Upper lobe of right lung (tissue), 1 donor: Measurements from ENCODE around the gene WASL. TPM values are rescaled to one million over a fixed set of nuclear protein-coding genes. Genes with fewer than 3 reads are reported as not detected.
"Not testable (repeated sequence)": the region's sequence is repeated elsewhere in the genome, so short reads cannot be mapped to it uniquely, and the experiment has no call there.

ENCODE experiments used
- ATAC-seq: fragments of 200-7000 bp; cut with Tn5 transposase; one replicate; pipeline ENCODE4 v1.9.1; 2020; ENCODE audit warnings: mild to moderate bottlenecking, moderate library complexity
- DNase-seq: peaks from one replicate; pipeline ENCODE4 v3.0.0-alpha.2; 2020
- H3K27ac ChIP-seq: fragments of 200-600 bp; one replicate; pipeline ENCODE4 v1.8.0; 2022
- H3K27me3 ChIP-seq: fragments of 200-600 bp; one replicate; pipeline ENCODE4 v1.8.0; 2022; ENCODE audit warnings: mild to moderate bottlenecking
- H3K36me3 ChIP-seq: fragments of 200-600 bp; one replicate; pipeline ENCODE4 v1.8.0; 2022
- H3K4me1 ChIP-seq: fragments of 200-600 bp; one replicate; pipeline ENCODE4 v1.8.0; 2022
- H3K4me3 ChIP-seq: fragments of 200-600 bp; one replicate; pipeline ENCODE4 v1.8.0; 2022; ENCODE audit warnings: mild to moderate bottlenecking
- H3K9me3 ChIP-seq: fragments of 200-600 bp; one replicate; pipeline ENCODE4 v1.8.0; 2022
- CTCF ChIP-seq: fragments of 200-600 bp; IDR thresholded peaks from one replicate; pipeline ENCODE4 v1.8.0; 2022; ENCODE audit warnings: antibody characterized with exemption
- intact Hi-C: fragments of 100-400 bp; cut with DNase I; formaldehyde crosslinking; loops from one replicate; pipeline ENCODE4 v1.11.0; 2022
- total RNA-seq: library from RNA; stranded (reverse); fragmentation: NEBNext Ultra II Directional; extraction: Animal tissue kit (Norgen Biotek cat#: 25700); gene quantifications from one replicate; pipeline ENCODE4 v1.2.1, GENCODE V29; 2021
- donor health status: DM: no; HTN: yes; CAD: no; lungs with severe emphysema.

WASL gene
- total RNA-seq, 1 donor from 2014 or later = 40.0 TPM

GRCh38 chr7:123723913-123724312, 24.9 kb downstream of the WASL start:
- ATAC-seq (no peak), DNase-seq (no peak)
- no peak overlapping the region for H3K4me3 ChIP-seq
- no peaks in the 10 kb centered on the region for H3K36me3 ChIP-seq
- intact Hi-C loops = no loop called here
- peaks cover 54% of the 10 kb centered on the region for H3K4me1 ChIP-seq
- H3K27ac ChIP-seq = no peak overlapping the region
- no peaks in the 10 kb centered on the region for H3K9me3 ChIP-seq
- no peak for TF ChIP-seq CTCF
- H3K27me3 ChIP-seq = no peaks in the 10 kb centered on the region

DNA sequence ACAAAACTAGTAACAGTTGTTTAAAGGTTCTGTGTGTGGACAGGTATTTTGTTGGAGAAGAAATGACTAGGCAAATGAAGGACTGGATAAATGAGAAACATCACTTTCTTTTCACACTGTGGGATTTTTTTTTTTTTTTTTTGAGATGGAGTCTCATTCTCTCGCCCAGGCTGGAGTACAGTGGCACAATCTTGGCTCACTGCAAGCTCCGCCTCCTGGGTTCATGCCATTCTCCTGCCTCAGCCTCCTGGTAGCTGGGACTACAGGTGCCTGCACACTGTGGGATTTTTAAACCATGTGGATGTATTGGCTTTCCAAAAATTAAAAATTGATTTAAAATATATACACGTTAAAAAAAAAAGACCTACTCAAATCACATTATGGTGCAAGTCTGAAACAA, 28.3 kb downstream of the WASL start:
- not testable (repeated sequence) for ATAC-seq
- H3K4me1 ChIP-seq = peaks cover 36% of the 10 kb centered on the region

GRCh38 chr7:123719197-123719721, 29.5 kb downstream of the WASL start:
- no peaks in the 10 kb centered on the region for H3K27me3 ChIP-seq
- H3K36me3 ChIP-seq = no peaks in the 10 kb centered on the region
- TF ChIP-seq CTCF = no peak
- ATAC-seq (peak; percentile 86), DNase-seq (no peak)
- intact Hi-C loops = no loop called here
- no peaks in the 10 kb centered on the region for H3K9me3 ChIP-seq
- H3K27ac ChIP-seq = peak overlapping the region; percentile 12
- H3K4me3 ChIP-seq = no peak overlapping the region
- H3K4me1 ChIP-seq = peaks cover 29% of the 10 kb centered on the region

More for the DNA sequence above, 28.3 kb downstream of the WASL start:
- H3K27me3 ChIP-seq, H3K4me3 ChIP-seq, DNase-seq, H3K9me3 ChIP-seq, H3K27ac ChIP-seq, H3K36me3 ChIP-seq, intact Hi-C loops: not testable (repeated sequence)

DNA sequence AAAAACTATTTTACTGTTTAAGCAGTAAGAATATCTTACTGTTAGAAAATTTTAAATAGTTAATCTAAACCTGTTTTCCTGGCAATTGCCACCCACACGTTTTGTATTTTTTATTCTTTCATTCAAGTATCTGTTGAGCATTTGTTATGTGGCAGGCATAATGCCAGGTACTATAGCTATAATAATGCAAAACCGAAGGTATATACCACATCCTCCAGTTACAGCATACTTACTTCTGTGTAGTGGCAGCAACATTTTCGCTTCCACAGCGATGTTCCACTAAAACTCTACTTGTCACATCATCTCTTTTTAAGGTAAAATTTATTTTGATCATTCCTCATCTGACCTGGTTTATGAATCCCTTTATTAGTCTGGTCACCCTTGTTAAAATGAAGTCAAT, 30.0 kb downstream of the WASL start:
- TF ChIP-seq CTCF = no peak
- Histone ChIP-seq H3K9me3 (no peaks in the 10 kb centered on the region), H3K27me3 (no peaks in the 10 kb centered on the region), H3K36me3 (no peaks in the 10 kb centered on the region), H3K27ac (no peak overlapping the region), H3K4me1 (peaks cover 25% of the 10 kb centered on the region), H3K4me3 (no peak overlapping the region)
- ATAC-seq (no peak), DNase-seq (no peak)
- intact Hi-C loops = no loop called here

DNA sequence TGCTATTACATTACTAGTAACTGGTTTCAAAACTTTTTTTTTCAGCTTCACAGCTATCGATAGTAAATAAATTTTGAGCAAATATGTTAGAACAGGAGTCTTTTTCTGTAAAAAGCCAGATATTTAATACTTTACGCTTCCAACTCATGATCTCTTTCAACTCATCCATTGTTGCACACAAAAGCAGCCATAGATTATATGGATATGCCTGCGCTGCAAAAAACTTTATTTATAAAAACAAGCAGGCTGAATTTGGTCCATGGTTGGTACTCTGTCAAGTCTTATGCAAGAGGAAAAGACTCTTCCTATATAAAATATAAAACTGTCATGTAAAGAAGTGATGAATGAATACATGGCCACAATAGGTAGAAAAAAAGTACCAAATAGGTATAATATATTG, 31.1 kb downstream of the WASL start:
- H3K27ac ChIP-seq = no peak overlapping the region
- H3K9me3 ChIP-seq = no peaks in the 10 kb centered on the region
- no peak overlapping the region for H3K4me3 ChIP-seq
- intact Hi-C loops = no loop called here
- no peaks in the 10 kb centered on the region for H3K27me3 ChIP-seq
- no peak for TF ChIP-seq CTCF
- no peak for ATAC-seq
- H3K4me1 ChIP-seq = peaks cover 18% of the 10 kb centered on the region
- DNase-seq = no peak
- no peaks in the 10 kb centered on the region for H3K36me3 ChIP-seq

GRCh38 chr7:123716877-123717276, 31.9 kb downstream of the WASL start:
- H3K27ac ChIP-seq = no peak overlapping the region

More at GRCh38 chr7:123716877-123717276, 31.9 kb downstream of the WASL start:
- DNase-seq (no peak), ATAC-seq (no peak)
- Histone ChIP-seq H3K4me1 (peaks cover 26% of the 10 kb centered on the region), H3K9me3 (no peaks in the 10 kb centered on the region), H3K27me3 (no peaks in the 10 kb centered on the region), H3K36me3 (no peaks in the 10 kb centered on the region), H3K4me3 (no peak overlapping the region)
- intact Hi-C loops = no loop called here
- no peak for TF ChIP-seq CTCF
